B cell (primary cell): ENCODE measurements around the gene EPB41L4B. TPM values are rescaled to one million over a fixed set of nuclear protein-coding genes. Genes with fewer than 3 reads are reported as not detected.

ENCODE experiments used
- ATAC-seq: fragments of 200-7000 bp; cut with Tn5 transposase; one replicate; pipeline ENCODE4 v1.10.0; 2021; ENCODE audit warnings: low read depth, mild to moderate bottlenecking, moderate number of reproducible peaks, moderate library complexity
- CTCF ChIA-PET: fragments of 350-600 bp; sonication (Branson Sonifier 250); formaldehyde crosslinking; loops from one replicate; lab custom pipeline; 2021; ENCODE audit warnings: antibody characterized with exemption, inconsistent platforms; lab: Charles Lee
- POLR2A ChIA-PET: fragments of 350-600 bp; sonication (Branson Sonifier 250); formaldehyde crosslinking; loops from one replicate; lab custom pipeline; 2021; ENCODE audit warnings: antibody characterized with exemption; lab: Charles Lee
- DNase-seq: peaks from one replicate; pipeline ENCODE4 v3.0.0; 2013
- H2AFZ ChIP-seq: 2 replicates; pipeline ENCODE4 v1.6.1; 2012; ENCODE audit warnings: mild to moderate bottlenecking, low read depth, low read length; ENCODE audit not compliant: insufficient read depth, poor library complexity, severe bottlenecking
- H3K27ac ChIP-seq, 2 donors: 1 replicate in 1 of 2; 2 replicates in 1 of 2; pipeline ENCODE4 v1.5.1; 2012 to 2013; ENCODE audit warnings: low read length in 2 of 2, mild to moderate bottlenecking in 2 of 2, moderate library complexity in 1 of 2
- H3K27me3 ChIP-seq, 4 experiments: fragments of 200-600 bp in 1 of 4; sonication (generic) in 1 of 4; replicated peaks in 1 of 4; 1 replicate in 2 of 4; 2 replicates in 2 of 4; pipeline versions ENCODE4 v1.6.1 to v1.7.0; 2013 to 2016; ENCODE audit warnings: low read length in 3 of 4, mild to moderate bottlenecking in 2 of 4, mixed read lengths in 1 of 4, moderate library complexity in 1 of 4; ENCODE audit not compliant: insufficient read depth in 4 of 4, control insufficient read depth in 3 of 4; ENCODE audit errors: control extremely low read depth in 1 of 4
- H3K36me3 ChIP-seq, 2 experiments: replicated peaks in 1 of 2; 1 replicate in 1 of 2; 2 replicates in 1 of 2; pipeline versions ENCODE4 v1.6.1 to v1.7.1; 2013; ENCODE audit warnings: low read length in 1 of 2; ENCODE audit not compliant: insufficient read depth in 2 of 2, control insufficient read depth in 1 of 2; ENCODE audit errors: control extremely low read depth in 1 of 2, extremely low read depth in 1 of 2
- H3K4me1 ChIP-seq, 2 donors: fragments of 200-600 bp in 1 of 2; sonication (generic) in 1 of 2; 1 replicate in 1 of 2; 2 replicates in 1 of 2; pipeline versions ENCODE4 v1.5.1 to v1.6.1; 2013 to 2017; ENCODE audit warnings: low read length in 2 of 2; ENCODE audit not compliant: control insufficient read depth in 2 of 2, insufficient read depth in 2 of 2
- H3K4me2 ChIP-seq: replicated peaks from 2 replicates; pipeline ENCODE3; 2012; ENCODE audit warnings: mild to moderate bottlenecking, low read depth, low read length; ENCODE audit not compliant: poor library complexity, severe bottlenecking
- H3K4me3 ChIP-seq, 5 experiments: fragments of 200-600 bp in 1 of 5; sonication (generic) in 1 of 5; 1 replicate in 3 of 5; 2 replicates in 2 of 5; pipeline versions ENCODE4 v1.5.1 to v1.7.0; 2011 to 2016; ENCODE audit warnings: low read length in 4 of 5, mild to moderate bottlenecking in 4 of 5, low read depth in 2 of 5, control low read depth in 1 of 5, moderate library complexity in 1 of 5; ENCODE audit not compliant: insufficient read depth in 1 of 5; ENCODE audit errors: control extremely low read depth in 1 of 5, extremely low read depth in 1 of 5
- H3K79me2 ChIP-seq: fragments of 200-600 bp; sonication (generic); one replicate; pipeline ENCODE4 v1.6.0; 2016; ENCODE audit warnings: low read length; ENCODE audit not compliant: control insufficient read depth, insufficient read depth
- H3K9ac ChIP-seq: fragments of 200-600 bp; sonication (generic); 2 replicates; pipeline ENCODE4 v1.6.1; 2017; ENCODE audit warnings: mild to moderate bottlenecking, low read length, moderate library complexity
- H3K9me3 ChIP-seq, 3 donors: one replicate each; pipeline versions ENCODE4 v1.6.1 to v1.7.1; 2013; ENCODE audit warnings: low read length in 2 of 3; ENCODE audit not compliant: control insufficient read depth in 2 of 3, insufficient read depth in 1 of 3; ENCODE audit errors: control extremely low read depth in 1 of 3
- H4K20me1 ChIP-seq: 2 replicates; pipeline ENCODE4 v1.6.0; 2012; ENCODE audit warnings: mild to moderate bottlenecking, low read length; ENCODE audit not compliant: insufficient read depth, control insufficient read depth, poor library complexity, severe bottlenecking
- H3K27ac Mint-ChIP-seq: one replicate; pipeline ENCODE4 v1.8.0; 2021; ENCODE audit warnings: mixed read lengths
- H3K27me3 Mint-ChIP-seq: one replicate; pipeline ENCODE4 v1.8.0; 2021; ENCODE audit warnings: mixed read lengths
- H3K4me1 Mint-ChIP-seq: one replicate; pipeline ENCODE4 v1.8.0; 2021; ENCODE audit warnings: mixed read lengths
- H3K4me3 Mint-ChIP-seq: one replicate; pipeline ENCODE4 v1.8.0; 2021; ENCODE audit warnings: mixed read lengths
- H3K9me3 Mint-ChIP-seq: one replicate; pipeline ENCODE4 v1.8.0; 2022; ENCODE audit warnings: mixed read lengths; ENCODE audit not compliant: insufficient read depth
- EZH2 ChIP-seq: IDR thresholded peaks from 2 replicates; pipeline ENCODE4 v1.6.1; 2012; ENCODE audit warnings: borderline replicate concordance, low read depth, mild to moderate bottlenecking, moderate library complexity, low read length; ENCODE audit not compliant: insufficient read depth, poor library complexity, severe bottlenecking
- WGBS: methylation state at CpG from one replicate; pipeline ENCODE4 v1.1.5; 2013; ENCODE audit warnings: missing lambda C conversion rate; ENCODE audit not compliant: insufficient coverage; 5-methylcytosine and 5-hydroxymethylcytosine counted together
- intact Hi-C: fragments of 100-400 bp; cut with micrococcal nuclease; formaldehyde crosslinking; loops from one replicate; pipeline ENCODE4 v1.10.0; 2022
- polyA plus RNA-seq: library from polyadenylated mRNA; depleted of rRNA; stranded (reverse); fragments of >200 nt; gene quantifications from 2 replicates; pipeline ENCODE4 v1.2.3, GENCODE V29; 2012
- total RNA-seq, 2 donors: library from RNA; stranded (reverse); fragments of 120-200 nt in 1 of 2; gene quantifications; 1 replicate in 1 of 2; 2 replicates in 1 of 2; pipeline versions ENCODE4 v1.2.3 to v1.2.4, GENCODE V29; 2013 to 2022
- TF ChIP-seq, protein P1 (sequence below): fragments of 200-600 bp; IDR thresholded peaks from one replicate; pipeline ENCODE4 v1.8.0; 2022; ENCODE audit warnings: antibody characterized with exemption, mild to moderate bottlenecking

Gene EPB41L4B
- total and polyA plus RNA-seq, 2 donors (not counting 1 experiment from before 2014, with no cell fraction given), result 2.9 TPM; not detected in 1

DNA sequence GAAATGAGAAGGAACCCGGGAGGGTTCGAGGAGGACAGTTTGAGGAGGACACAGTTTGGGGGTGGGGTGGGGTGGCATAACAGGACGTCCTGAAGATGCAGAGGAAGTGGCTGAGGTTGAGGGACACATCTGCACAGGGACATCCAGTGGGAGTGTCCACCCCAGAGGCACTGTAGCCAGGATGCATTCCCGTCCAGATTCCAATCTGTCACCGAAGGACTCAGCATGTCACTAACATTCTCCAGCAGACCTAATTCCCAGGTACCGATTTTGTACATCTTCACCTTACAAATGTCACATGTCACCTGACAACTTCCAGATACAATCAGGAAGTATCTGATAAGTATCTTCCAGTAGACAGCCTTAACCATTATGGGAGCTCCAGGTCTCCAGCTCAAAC lies 42.6 kb downstream of the EPB41L4B start:
- H3K79me2 ChIP-seq, result no peaks in the 10 kb centered on the region
- no peak overlapping the region for H3K27ac ChIP-seq
- ChIA-PET CTCF (no interaction called here), POLR2A (no interaction called here)
- H3K36me3 ChIP-seq, result no peaks in the 10 kb centered on the region
- H3K9ac ChIP-seq, result no peak overlapping the region
- peaks cover 25% of the 10 kb centered on the region for H3K27me3 Mint-ChIP-seq
- no peaks in the 10 kb centered on the region for H3K9me3 ChIP-seq
- H3K4me1 ChIP-seq, result no peaks in the 10 kb centered on the region
- no peak overlapping the region for H2AFZ ChIP-seq
- no peaks in the 10 kb centered on the region for H3K4me1 Mint-ChIP-seq
- no peaks in the 10 kb centered on the region for H3K9me3 Mint-ChIP-seq
- H4K20me1 ChIP-seq, result no peaks in the 10 kb centered on the region
- TF ChIP-seq EZH2, result no peak
- TF ChIP-seq, protein P1, sequence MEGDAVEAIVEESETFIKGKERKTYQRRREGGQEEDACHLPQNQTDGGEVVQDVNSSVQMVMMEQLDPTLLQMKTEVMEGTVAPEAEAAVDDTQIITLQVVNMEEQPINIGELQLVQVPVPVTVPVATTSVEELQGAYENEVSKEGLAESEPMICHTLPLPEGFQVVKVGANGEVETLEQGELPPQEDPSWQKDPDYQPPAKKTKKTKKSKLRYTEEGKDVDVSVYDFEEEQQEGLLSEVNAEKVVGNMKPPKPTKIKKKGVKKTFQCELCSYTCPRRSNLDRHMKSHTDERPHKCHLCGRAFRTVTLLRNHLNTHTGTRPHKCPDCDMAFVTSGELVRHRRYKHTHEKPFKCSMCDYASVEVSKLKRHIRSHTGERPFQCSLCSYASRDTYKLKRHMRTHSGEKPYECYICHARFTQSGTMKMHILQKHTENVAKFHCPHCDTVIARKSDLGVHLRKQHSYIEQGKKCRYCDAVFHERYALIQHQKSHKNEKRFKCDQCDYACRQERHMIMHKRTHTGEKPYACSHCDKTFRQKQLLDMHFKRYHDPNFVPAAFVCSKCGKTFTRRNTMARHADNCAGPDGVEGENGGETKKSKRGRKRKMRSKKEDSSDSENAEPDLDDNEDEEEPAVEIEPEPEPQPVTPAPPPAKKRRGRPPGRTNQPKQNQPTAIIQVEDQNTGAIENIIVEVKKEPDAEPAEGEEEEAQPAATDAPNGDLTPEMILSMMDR, result no peak
- H3K4me3 ChIP-seq, result no peak overlapping the region
- H3K4me3 Mint-ChIP-seq, result no peak overlapping the region
- H3K27ac Mint-ChIP-seq, result no peak overlapping the region
- H3K27me3 ChIP-seq, result no peaks in the 10 kb centered on the region
- 80% methylated on average over 6 of the region's 6 CpGs for WGBS
- no peak overlapping the region for H3K4me2 ChIP-seq
- ATAC-seq, result no peak
- intact Hi-C loops, result no loop called here
- no peak for DNase-seq

DNA sequence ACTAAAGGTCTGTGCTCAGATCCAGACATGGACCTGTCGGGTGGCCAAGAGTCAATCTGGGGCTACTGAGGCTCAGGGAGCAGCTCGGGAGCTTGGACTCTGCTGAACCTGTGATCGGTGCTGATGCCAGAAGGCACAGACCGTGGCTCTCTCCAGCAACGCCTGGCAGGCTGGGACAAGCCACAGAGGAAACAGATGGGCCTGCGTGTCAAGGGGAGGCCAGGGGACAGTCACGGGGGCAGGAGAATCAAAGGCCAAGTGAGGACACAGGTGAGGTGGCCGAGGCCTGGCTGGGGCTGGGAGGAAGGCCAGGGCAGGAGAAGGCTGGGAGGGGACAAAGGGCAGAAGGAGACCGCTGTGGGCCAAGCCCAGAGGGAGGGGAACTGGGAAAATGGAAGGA lies 43.4 kb downstream of the EPB41L4B start:
- ATAC-seq (no peak), DNase-seq (no peak)
- no peaks in the 10 kb centered on the region for H3K4me1 ChIP-seq
- H3K27ac ChIP-seq, result no peak overlapping the region
- Mint-ChIP-seq H3K4me1 (no peaks in the 10 kb centered on the region), H3K9me3 (no peaks in the 10 kb centered on the region), H3K27me3 (peaks cover 24% of the 10 kb centered on the region), H3K27ac (no peak overlapping the region), H3K4me3 (no peak overlapping the region)
- H3K9ac ChIP-seq, result no peak overlapping the region
- no peaks in the 10 kb centered on the region for H3K9me3 ChIP-seq
- H3K4me3 ChIP-seq, result no peak overlapping the region
- intact Hi-C loops, result no loop called here
- H3K36me3 ChIP-seq, result no peaks in the 10 kb centered on the region
- H3K79me2 ChIP-seq, result no peaks in the 10 kb centered on the region
- H4K20me1 ChIP-seq, result no peaks in the 10 kb centered on the region
- POLR2A ChIA-PET, result no interaction called here
- no peaks in the 10 kb centered on the region for H3K27me3 ChIP-seq
- 35% methylated on average over 9 of the region's 9 CpGs for WGBS
- H3K4me2 ChIP-seq, result no peak overlapping the region
- no peak overlapping the region for H2AFZ ChIP-seq
- CTCF ChIA-PET, result interaction anchor here (0.7 kb wide), 1 partner anchor 14 kb away, joined by 5 read pairs; no protein-coding TSS in a partner anchor
- no peak for TF ChIP-seq EZH2
- TF ChIP-seq, protein P1, result no peak
